ENCODE results near the gene TBR1.

The TBR1 gene

GRCh38 chr2:161391737-161392506 is 24.2 kb upstream of the TBR1 start:
- no peak for TF ChIP-seq CTCF (IDR thresholded peaks at IDR 0.05; ENCODE audit: insufficient read depth, low read depth, low read length, missing control alignments)
- no peak for DNase-seq (ENCODE audit: low read depth)

GRCh38 chr2:161400076-161400475 is 16.0 kb upstream of the TBR1 start:
- DNase-seq (ENCODE audit: low read depth), result no peak
- H3K4me3 ChIP-seq (ENCODE audit: low read depth, low read length), result no peak overlapping the region
- TF ChIP-seq CTCF (IDR thresholded peaks at IDR 0.05; ENCODE audit: insufficient read depth, low read depth, low read length, missing control alignments), result no peak

More at GRCh38 chr2:161391737-161392506, 24.2 kb upstream of the TBR1 start:
- no peak overlapping the region for H3K4me3 ChIP-seq (ENCODE audit: low read depth, low read length)

GRCh38 chr2:161402297-161402696 is 13.8 kb upstream of the TBR1 start:
- no peak for TF ChIP-seq CTCF (IDR thresholded peaks at IDR 0.05; ENCODE audit: insufficient read depth, low read depth, low read length, missing control alignments)
- no peak for DNase-seq (ENCODE audit: low read depth)
- H3K4me3 ChIP-seq (ENCODE audit: low read depth, low read length), result no peak overlapping the region

- no peak for DNase-seq (ENCODE audit: low read depth)
- TF ChIP-seq CTCF (IDR thresholded peaks at IDR 0.05; ENCODE audit: insufficient read depth, low read depth, low read length, missing control alignments), result no peak
- no peak overlapping the region for H3K4me3 ChIP-seq (ENCODE audit: low read depth, low read length)
These were observed 9.8 kb upstream of the TBR1 start for GRCh38 chr2:161406316-161406715.

GRCh38 chr2:161407597-161407996 is 8.5 kb upstream of the TBR1 start:
- no peak overlapping the region for H3K4me3 ChIP-seq (ENCODE audit: low read depth, low read length)
- TF ChIP-seq CTCF (IDR thresholded peaks at IDR 0.05; ENCODE audit: insufficient read depth, low read depth, low read length, missing control alignments), result no peak
- no peak for DNase-seq (ENCODE audit: low read depth)

GRCh38 chr2:161409308-161409907 is 6.7 kb upstream of the TBR1 start:
- no peak overlapping the region for H3K4me3 ChIP-seq (ENCODE audit: low read depth, low read length)
- no peak for DNase-seq (ENCODE audit: low read depth)
- no peak for TF ChIP-seq CTCF (IDR thresholded peaks at IDR 0.05; ENCODE audit: insufficient read depth, low read depth, low read length, missing control alignments)

Measured in GM12865 (cell line).